ENCODE measurements around the gene DYNC1LI2. TPM values are rescaled to one million over a fixed set of nuclear protein-coding genes. Genes with fewer than 3 reads are reported as not detected.
"Not testable (repeated sequence)": the region's sequence is repeated elsewhere in the genome, so short reads cannot be mapped to it uniquely, and the experiment has no call there.

Gene DYNC1LI2
- 144 to 153 TPM (median 147 TPM) in 3 replicates for total RNA-seq
- long read RNA-seq, full-length matches to known transcripts = 161 of 206 reads
- long read RNA-seq, partial matches to known transcripts = 13 of 206 reads
- long read RNA-seq, other reads (novel, unspliced or antisense) = 32 of 206 reads

- Mint-ChIP-seq H3K27ac (ENCODE audit: unreplicated experiment) (peak within 1 kb of the TSS; percentile 88), H3K36me3 (ENCODE audit: low read depth) (peaks cover 10% of the 10 kb centered on the region), H3K27me3 (ENCODE audit: low read depth) (no peaks in the 10 kb centered on the region), H3K9me3 (ENCODE audit: low read depth) (no peaks in the 10 kb centered on the region), H3K4me1 (ENCODE audit: low read depth) (peaks cover 39% of the 10 kb centered on the region), H3K4me3 (ENCODE audit: unreplicated experiment) (peak within 1 kb of the TSS; percentile 97)
- TF ChIP-seq CTCF (IDR thresholded peaks at IDR 0.05) = peak; percentile 85
- DNase-seq (ENCODE audit: low spot score) = peak; percentile 94
Observed at GRCh38 chr16:66751303-66751991, at the start of gene DYNC1LI2. DYNC1LI2 (minus strand) TSS chr16:66751609; CDS start chr16:66751591, 18 bp downstream.

GRCh38 chr16:66800856-66801255, 49.4 kb upstream of the DYNC1LI2 start:
- H3K27ac Mint-ChIP-seq (ENCODE audit: unreplicated experiment) = no peak overlapping the region
- no peaks in the 10 kb centered on the region for H3K27me3 Mint-ChIP-seq (ENCODE audit: low read depth)
- no peaks in the 10 kb centered on the region for H3K4me1 Mint-ChIP-seq (ENCODE audit: low read depth)
- peaks cover 22% of the 10 kb centered on the region for H3K36me3 Mint-ChIP-seq (ENCODE audit: low read depth)
- peak; percentile 85 for DNase-seq (ENCODE audit: low spot score)
- H3K9me3 Mint-ChIP-seq (ENCODE audit: low read depth) = no peaks in the 10 kb centered on the region
- no peak for TF ChIP-seq CTCF (IDR thresholded peaks at IDR 0.05)
- no peak overlapping the region for H3K4me3 Mint-ChIP-seq (ENCODE audit: unreplicated experiment)

GRCh38 chr16:66798161-66798560, 46.8 kb upstream of the DYNC1LI2 start:
- H3K36me3 Mint-ChIP-seq (ENCODE audit: low read depth) = peaks cover 3% of the 10 kb centered on the region
- H3K9me3 Mint-ChIP-seq (ENCODE audit: low read depth) = no peaks in the 10 kb centered on the region
- H3K4me3 Mint-ChIP-seq (ENCODE audit: unreplicated experiment) = no peak overlapping the region
- no peak for DNase-seq (ENCODE audit: low spot score)
- H3K27ac Mint-ChIP-seq (ENCODE audit: unreplicated experiment) = no peak overlapping the region
- TF ChIP-seq CTCF (IDR thresholded peaks at IDR 0.05) = no peak
- H3K4me1 Mint-ChIP-seq (ENCODE audit: low read depth) = no peaks in the 10 kb centered on the region
- H3K27me3 Mint-ChIP-seq (ENCODE audit: low read depth) = no peaks in the 10 kb centered on the region

GRCh38 chr16:66793984-66794383, 42.6 kb upstream of the DYNC1LI2 start:
- not testable (repeated sequence) for H3K27ac Mint-ChIP-seq (ENCODE audit: unreplicated experiment); H3K4me1 Mint-ChIP-seq (ENCODE audit: low read depth); H3K4me3 Mint-ChIP-seq (ENCODE audit: unreplicated experiment); H3K36me3 Mint-ChIP-seq (ENCODE audit: low read depth); DNase-seq (ENCODE audit: low spot score); H3K27me3 Mint-ChIP-seq (ENCODE audit: low read depth); H3K9me3 Mint-ChIP-seq (ENCODE audit: low read depth)

- Mint-ChIP-seq H3K4me1 (ENCODE audit: low read depth) (no peaks in the 10 kb centered on the region), H3K4me3 (ENCODE audit: unreplicated experiment) (no peak overlapping the region), H3K27me3 (ENCODE audit: low read depth) (peaks cover 3% of the 10 kb centered on the region), H3K9me3 (ENCODE audit: low read depth) (peaks cover 3% of the 10 kb centered on the region), H3K36me3 (ENCODE audit: low read depth) (no peaks in the 10 kb centered on the region), H3K27ac (ENCODE audit: unreplicated experiment) (no peak overlapping the region)
- DNase-seq (ENCODE audit: low spot score) = no peak
- no peak for TF ChIP-seq CTCF (IDR thresholded peaks at IDR 0.05)
Observed at GRCh38 chr16:66790130-66790733, 38.8 kb upstream of the DYNC1LI2 start.
